Fibroblast of pulmonary artery (primary cell): ENCODE results near the gene KCMF1.
A peak's percentile ranks its signal among the peaks of the same experiment; 100 is the strongest.

Source experiments
- DNase-seq: peaks from one replicate; pipeline ENCODE4 v3.0.0-alpha.2; 2010; ENCODE audit warnings: low read depth
- H3K4me3 ChIP-seq: replicated peaks from 2 replicates; pipeline ENCODE4 v1.5.1; 2011; ENCODE audit warnings: low read depth, mild to moderate bottlenecking, control low read depth, low read length, moderate library complexity
- CTCF ChIP-seq: IDR thresholded peaks from 2 replicates; pipeline ENCODE4 v1.5.1; 2011; ENCODE audit warnings: mild to moderate bottlenecking, control low read depth, low read length, inconsistent platforms; ENCODE audit errors: missing control alignments

Gene KCMF1

GRCh38 chr2:84963692-84964405 lies 7.1 kb upstream of the KCMF1 start:
- TF ChIP-seq CTCF: no peak
- DNase-seq: peak; percentile 82
- H3K4me3 ChIP-seq: no peak overlapping the region

- no peak for TF ChIP-seq CTCF
- no peak for DNase-seq
- no peak overlapping the region for H3K4me3 ChIP-seq
Observed at GRCh38 chr2:84964406-84965191, 6.4 kb upstream of the KCMF1 start.

- TF ChIP-seq CTCF: no peak
- no peak overlapping the region for H3K4me3 ChIP-seq
- no peak for DNase-seq
Observed at GRCh38 chr2:84965192-84965516, 5.8 kb upstream of the KCMF1 start.

- no peak for DNase-seq
- H3K4me3 ChIP-seq: no peak overlapping the region
- TF ChIP-seq CTCF: no peak
Observed at GRCh38 chr2:84965827-84966226, 5.1 kb upstream of the KCMF1 start.

- no peak for DNase-seq
- TF ChIP-seq CTCF: no peak
- no peak overlapping the region for H3K4me3 ChIP-seq
Observed at GRCh38 chr2:84966731-84967130, 4.2 kb upstream of the KCMF1 start.

GRCh38 chr2:84969511-84970209 lies 1.3 kb upstream of the KCMF1 start:
- DNase-seq: peak; percentile 38
- peak overlapping the region; percentile 82 for H3K4me3 ChIP-seq
- no peak for TF ChIP-seq CTCF
